ENCODE results near the gene PLAC8.
"Not testable (repeated sequence)": the region's sequence is repeated elsewhere in the genome, so short reads cannot be mapped to it uniquely, and the experiment has no call there.

Gene PLAC8

GRCh38 chr4:83112678-83113428 lies 1.7 kb downstream of the PLAC8 start:
- peak in 1 of 2 experiments; percentile 26 for DNase-seq (ENCODE audit: low read depth in 2 of 2)

DNA sequence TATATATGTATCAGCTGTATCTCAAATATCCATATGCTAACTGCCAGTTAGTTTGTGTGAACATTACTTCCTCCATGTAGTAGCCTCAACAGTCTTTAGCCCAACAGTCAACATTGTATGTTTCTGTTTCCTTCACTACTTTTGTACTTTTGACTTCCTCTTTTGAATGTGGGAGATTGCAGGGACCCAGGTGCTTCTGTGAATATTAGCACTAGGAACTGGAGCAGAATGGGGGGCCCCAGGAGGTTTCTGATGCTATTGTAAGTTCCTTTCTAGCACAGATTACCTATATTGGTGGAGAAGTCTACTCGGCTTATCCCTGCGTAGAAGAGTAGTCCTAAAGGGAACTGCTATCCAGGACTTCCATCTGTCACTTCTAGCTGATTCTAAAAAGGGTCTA lies 2.3 kb downstream of the PLAC8 start:
- no peak for DNase-seq (ENCODE audit: low read depth in 2 of 2)

GRCh38 chr4:83111751-83112141 lies 2.8 kb downstream of the PLAC8 start:
- not testable (repeated sequence) for DNase-seq (ENCODE audit: low read depth in 2 of 2)

DNA sequence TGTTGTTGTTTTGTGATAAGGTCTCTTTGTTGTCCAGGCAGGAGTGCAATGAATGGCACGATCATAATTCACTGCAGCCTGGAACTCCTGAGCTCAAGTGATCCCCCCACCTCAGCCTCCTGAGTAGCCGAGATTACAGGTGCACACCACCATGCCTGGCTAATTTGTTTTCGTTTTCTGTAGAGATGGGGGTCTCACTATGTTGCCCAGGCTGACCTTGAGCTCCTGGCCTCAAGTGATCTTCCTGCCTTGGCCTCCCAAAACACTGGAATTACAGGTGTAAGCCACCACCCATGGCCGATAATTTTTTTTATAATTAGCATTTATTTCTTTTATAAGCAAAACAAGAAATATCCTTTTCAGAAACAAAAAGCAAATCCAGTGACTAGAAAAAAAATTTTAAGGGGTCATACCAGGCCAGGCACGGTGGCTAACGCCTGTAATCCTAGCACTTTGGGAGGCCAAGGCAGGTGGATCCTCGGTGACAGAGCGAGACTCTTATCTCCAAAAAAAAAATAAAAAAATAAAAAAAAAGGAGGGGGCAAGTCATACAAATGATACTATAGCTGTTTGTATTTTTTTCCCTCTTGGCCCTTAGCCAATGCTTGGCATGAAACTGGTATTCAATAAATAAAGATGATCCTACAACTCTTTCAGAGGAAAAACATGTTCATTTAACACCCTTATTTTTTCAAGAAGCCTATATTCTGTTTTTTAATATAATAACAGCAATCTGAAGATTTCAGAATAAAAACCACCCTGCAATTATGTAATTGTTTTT lies 3.4 kb downstream of the PLAC8 start:
- DNase-seq (ENCODE audit: low read depth in 2 of 2) = no peak

- peak; percentile 44 to 57 for DNase-seq (ENCODE audit: low read depth in 2 of 2)
Observed at GRCh38 chr4:83110223-83110945, 4.1 kb downstream of the PLAC8 start.

GRCh38 chr4:83109480-83110222 lies 4.9 kb downstream of the PLAC8 start:
- no peak for DNase-seq (ENCODE audit: low read depth in 2 of 2)

GRCh38 chr4:83108101-83108861 lies 6.2 kb downstream of the PLAC8 start:
- DNase-seq (ENCODE audit: low read depth in 2 of 2) = no peak

GRCh38 chr4:83107631-83108030 lies 6.9 kb downstream of the PLAC8 start:
- no peak for DNase-seq (ENCODE audit: low read depth in 2 of 2)

GRCh38 chr4:83104991-83105390 lies 9.5 kb downstream of the PLAC8 start:
- no peak for DNase-seq (ENCODE audit: low read depth in 2 of 2)

DNA sequence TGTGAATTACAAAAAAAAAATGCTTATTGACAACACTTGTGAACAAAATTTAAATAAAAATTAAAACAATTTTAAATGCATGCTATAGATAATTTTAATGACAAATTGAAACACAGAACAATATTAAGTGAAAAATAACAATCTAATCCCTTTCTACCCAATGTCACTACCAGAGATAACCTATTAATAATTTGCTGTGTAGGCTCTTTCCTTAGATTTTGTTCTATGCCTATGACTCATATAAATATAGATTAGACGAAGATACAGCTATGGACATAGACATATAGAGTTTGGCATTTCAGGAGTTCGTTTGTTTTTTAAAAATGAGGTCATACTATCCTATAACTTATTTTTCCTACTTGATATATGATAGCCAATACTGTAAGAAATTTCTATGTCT lies 18.1 kb downstream of the PLAC8 start:
- no peak for DNase-seq (ENCODE audit: low read depth in 2 of 2)

DNA sequence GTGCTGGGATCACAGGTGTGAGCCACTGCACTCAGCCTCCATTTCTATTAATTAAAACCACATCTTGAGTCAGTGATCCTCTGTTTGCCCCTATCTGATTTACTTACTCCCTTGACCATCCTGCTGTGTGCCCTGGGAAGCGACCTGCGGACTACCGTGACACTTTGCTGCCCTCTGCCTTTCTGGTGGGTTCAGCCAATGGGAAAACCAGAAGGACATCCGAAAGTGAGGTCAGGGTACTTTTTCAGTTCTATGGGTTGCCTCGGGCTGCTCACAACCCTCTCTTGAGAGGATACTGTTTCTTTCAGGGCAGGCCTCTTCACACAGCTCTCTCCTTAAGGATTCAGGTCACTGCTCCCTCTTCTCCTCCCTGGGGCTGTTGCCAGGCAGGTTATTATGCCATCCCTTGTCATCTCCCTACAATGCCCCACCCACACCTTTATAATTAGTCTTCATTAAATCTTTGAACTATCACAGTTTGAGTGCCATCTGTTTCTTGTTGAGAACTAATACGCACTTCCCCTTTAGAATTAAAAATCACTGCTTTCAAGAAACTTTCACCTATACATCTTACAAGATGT lies 21.4 kb downstream of the PLAC8 start:
- DNase-seq (ENCODE audit: low read depth in 2 of 2) = no peak

DNA sequence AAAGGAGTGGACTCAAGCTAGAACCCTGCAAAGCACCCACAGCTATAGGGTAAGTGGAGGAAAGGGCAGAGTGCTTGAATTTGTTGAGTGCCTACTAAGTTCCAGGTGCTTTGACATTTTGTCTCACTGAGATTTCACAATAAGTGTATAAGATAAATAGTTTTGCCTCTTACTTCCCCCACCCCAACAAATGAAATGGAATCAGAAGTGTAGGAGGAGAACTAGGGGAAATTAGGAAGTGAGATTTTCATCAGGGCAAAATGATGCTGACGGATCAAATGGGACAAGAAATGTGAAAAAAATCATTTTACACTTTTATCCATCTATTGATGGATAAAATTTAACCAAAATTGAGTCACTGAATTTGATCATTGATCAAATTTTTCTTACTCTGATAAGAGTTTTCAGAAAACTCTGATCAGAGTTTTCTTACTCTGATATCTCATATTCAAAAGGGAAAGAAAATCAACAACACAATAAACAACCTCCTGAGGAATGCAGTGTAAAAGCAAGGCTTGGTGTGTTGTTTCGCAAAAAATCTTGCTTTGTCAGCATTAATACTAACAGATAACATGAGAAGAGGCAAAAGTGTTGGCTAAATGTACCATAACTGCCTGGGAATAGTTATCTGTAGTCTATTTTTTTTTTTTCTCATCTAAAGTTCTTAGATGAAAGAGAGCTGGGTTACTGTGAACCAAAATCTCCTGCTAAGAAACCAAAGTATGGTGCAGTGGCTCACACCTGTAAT lies 24.9 kb downstream of the PLAC8 start:
- no peak for DNase-seq (ENCODE audit: low read depth in 2 of 2)

DNA sequence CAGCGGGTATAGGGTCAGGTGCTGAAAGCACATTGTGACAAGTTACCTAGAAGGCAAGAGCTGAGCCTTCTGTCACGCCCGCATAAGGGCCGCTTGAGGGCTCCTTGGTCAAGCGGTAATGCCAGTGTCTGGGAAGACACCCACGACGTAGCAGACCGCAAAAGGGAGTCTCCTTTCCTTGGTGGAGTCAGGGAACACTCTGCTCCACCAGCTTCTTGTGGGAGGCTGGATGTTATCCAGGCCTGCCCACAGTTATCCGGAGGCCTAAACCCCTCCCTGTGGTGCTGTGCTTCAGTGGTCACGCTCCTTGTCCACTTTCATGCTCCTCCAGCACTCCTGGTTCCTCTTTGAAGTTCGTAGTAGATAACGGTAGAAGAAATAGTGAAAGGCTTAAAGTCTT lies 29.6 kb downstream of the PLAC8 start:
- not testable (repeated sequence) for DNase-seq (ENCODE audit: low read depth in 2 of 2)

GRCh38 chr4:83083925-83084475 lies 30.5 kb downstream of the PLAC8 start:
- DNase-seq (ENCODE audit: low read depth in 2 of 2) = no peak

DNA sequence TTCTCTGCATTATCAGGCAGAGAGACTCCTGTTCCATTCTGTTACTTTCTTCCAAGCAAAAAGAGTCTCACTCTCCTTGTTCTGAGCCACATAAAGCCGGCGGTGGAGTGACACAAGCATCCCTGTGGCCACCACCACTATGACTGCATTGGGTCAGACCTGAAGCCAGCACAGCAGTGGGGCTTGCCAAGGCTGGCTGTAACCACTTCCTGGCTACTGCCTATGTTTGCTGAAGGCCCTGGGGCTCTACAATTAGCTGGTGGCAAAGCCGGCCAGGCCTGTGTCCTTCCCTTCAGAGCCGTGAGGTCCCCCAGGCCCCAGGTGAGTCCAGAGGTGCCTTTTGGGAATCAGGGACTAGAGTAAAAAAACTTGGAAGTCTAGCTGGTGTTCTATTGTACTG lies 31.8 kb downstream of the PLAC8 start:
- no peak for DNase-seq (ENCODE audit: low read depth in 2 of 2)

- no peak for DNase-seq (ENCODE audit: low read depth in 2 of 2)
Observed at GRCh38 chr4:83080561-83080960, 34.0 kb downstream of the PLAC8 start.

DNA sequence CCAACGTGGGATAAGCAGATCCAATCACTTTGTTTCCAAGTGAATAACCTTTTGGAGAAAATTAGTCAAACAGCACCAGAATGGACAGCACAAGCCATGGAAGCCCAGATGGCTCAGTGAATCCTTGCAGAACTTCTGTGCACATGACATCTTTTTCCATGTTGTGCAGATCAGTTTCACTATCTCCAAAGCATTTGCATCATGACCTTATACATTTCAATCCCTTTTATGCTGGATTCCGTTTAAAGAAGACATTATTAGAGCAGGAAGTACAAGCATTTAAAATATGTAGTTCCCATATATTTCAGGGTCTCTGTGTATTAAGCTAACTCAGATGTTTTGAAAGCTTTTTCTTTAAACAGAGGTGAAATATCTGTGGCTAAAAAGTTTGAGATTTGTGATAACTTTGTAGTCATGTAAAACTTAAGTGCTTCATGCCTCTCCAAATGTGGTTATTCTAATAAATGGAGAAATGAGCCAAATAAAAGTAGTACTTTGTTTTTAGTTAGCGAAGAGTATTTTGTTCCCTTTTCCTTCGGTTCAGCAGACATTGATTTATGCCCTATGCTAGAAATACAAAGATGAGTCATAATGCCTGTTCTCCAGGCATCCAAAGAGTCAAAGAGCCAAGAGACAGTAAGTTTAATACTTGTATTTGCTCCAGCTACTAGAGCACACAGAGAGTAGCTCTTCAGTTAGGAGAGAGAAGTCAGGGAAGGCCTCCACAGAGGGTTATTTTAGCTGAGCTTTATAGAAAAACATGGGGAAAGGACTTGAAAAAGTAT lies 39.0 kb downstream of the PLAC8 start:
- peak; percentile 74 to 76 for DNase-seq (ENCODE audit: low read depth in 2 of 2)

GRCh38 chr4:83074783-83075182 lies 39.7 kb downstream of the PLAC8 start:
- not testable (repeated sequence) for DNase-seq (ENCODE audit: low read depth in 2 of 2)

All from fibroblast of skin of left quadriceps (primary cell).